ENCODE results near the gene DECR2.

DECR2 gene

GRCh38 chr16:444027-444426 lies 42.3 kb downstream of the DECR2 start:
- DNase-seq (ENCODE audit: low spot score): no peak

GRCh38 chr16:445566-445965 lies 43.9 kb downstream of the DECR2 start:
- no peak for DNase-seq (ENCODE audit: low spot score)

- DNase-seq (ENCODE audit: low spot score): no peak
Observed at GRCh38 chr16:450385-450784, 48.7 kb downstream of the DECR2 start.

GRCh38 chr16:450785-451512 lies 49.3 kb downstream of the DECR2 start:
- DNase-seq (ENCODE audit: low spot score): peak; percentile 23

- DNase-seq (ENCODE audit: low spot score): no peak
Observed at GRCh38 chr16:454397-454940, 52.8 kb downstream of the DECR2 start.

GRCh38 chr16:455453-455852 lies 53.8 kb downstream of the DECR2 start:
- no peak for DNase-seq (ENCODE audit: low spot score)

- DNase-seq (ENCODE audit: low spot score): peak; percentile 42
Observed at GRCh38 chr16:456891-457483, 55.3 kb downstream of the DECR2 start.

GRCh38 chr16:457732-458400 lies 56.2 kb downstream of the DECR2 start:
- no peak for DNase-seq (ENCODE audit: low spot score)

GRCh38 chr16:459761-460160 lies 58.1 kb downstream of the DECR2 start:
- no peak for DNase-seq (ENCODE audit: low spot score)

- no peak for DNase-seq (ENCODE audit: low spot score)
Observed at GRCh38 chr16:460787-461186, 59.1 kb downstream of the DECR2 start.
